ENCODE results near the gene DOK3. TPM values are rescaled to one million over a fixed set of nuclear protein-coding genes. Genes with fewer than 3 reads are reported as not detected.
"Not testable (repeated sequence)": the region's sequence is repeated elsewhere in the genome, so short reads cannot be mapped to it uniquely, and the experiment has no call there.

Gene DOK3
- total RNA-seq, 1 donor from 2014 or later = 3.7 TPM

DNA sequence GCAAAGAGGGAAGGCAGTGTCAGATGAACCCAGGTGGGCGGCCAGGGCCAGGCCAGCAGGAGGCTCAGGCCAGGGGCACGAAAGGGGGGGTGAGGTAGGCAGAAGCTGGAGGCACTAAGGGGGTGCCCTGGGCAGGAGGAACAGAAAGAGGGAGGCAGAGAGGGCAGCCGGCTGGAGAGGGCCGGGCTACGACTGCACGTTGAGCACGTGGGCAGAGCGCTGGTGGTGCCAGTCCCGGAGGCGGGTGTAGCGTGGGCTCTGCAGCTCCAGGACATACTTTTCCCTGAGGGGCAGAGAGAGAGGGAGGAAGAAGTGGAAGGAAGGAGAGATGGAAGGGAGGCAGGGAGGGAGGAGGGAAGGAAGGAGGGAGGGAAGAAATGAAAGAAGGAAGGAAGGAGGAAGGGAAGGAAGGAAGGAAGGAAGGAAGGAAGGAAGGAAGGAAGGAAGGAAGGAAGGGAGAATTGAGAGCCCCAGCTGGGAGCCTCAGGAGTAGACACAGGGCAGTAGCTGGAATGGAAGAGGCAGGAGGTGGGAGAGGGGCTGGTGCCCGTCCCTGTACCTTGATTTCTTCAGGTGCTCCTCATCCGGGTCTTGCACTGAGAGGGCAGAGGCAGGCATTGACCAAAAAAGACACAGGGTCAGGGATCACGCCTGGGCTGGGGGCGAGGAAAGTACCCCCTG lies 19.2 kb downstream of the DOK3 start:
- Mint-ChIP-seq H3K4me1 (ENCODE audit: low read depth) (peaks cover 18% of the 10 kb centered on the region), H3K9me3 (no peaks in the 10 kb centered on the region), H3K4me3 (no peak overlapping the region), H3K27me3 (ENCODE audit: insufficient read depth) (no peaks in the 10 kb centered on the region), H3K36me3 (ENCODE audit: low read depth) (peaks cover 23% of the 10 kb centered on the region), H3K27ac (no peak overlapping the region)
- intact Hi-C loops (cut with micrococcal nuclease) = no loop called here
- DNase-seq (ENCODE audit: low spot score) = no peak

DNA sequence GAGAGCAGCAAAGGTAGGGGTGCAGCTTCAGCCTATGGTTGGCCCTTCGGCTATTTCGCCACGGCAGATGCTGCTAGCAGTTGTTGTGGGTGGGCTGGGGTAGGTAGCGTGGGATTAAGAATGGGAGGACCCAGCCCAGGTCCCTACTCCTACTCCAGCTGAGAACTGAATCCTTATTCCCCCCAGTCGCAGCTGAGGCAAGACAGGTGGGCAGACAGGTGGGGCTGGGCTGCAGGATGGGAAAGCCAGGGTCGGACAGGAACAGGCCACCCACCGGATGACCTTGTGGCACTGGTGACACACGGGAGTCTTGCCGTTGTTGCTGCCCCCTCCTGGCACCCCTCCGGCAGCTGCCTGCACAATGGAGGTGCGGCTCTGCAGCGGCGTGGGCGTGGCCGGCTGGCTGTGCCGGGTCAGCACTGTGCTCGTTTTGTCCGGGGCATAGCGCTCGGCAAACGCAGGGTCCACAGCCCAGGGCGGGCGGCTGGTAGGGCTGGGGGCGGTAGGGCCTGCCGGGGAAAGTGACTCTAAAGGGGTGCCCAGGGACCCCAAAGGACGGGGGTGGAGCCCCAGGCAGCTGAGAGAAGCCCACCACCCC lies 20.4 kb downstream of the DOK3 start:
- no peaks in the 10 kb centered on the region for H3K9me3 Mint-ChIP-seq
- no peak overlapping the region for H3K4me3 Mint-ChIP-seq
- no peaks in the 10 kb centered on the region for H3K27me3 Mint-ChIP-seq (ENCODE audit: insufficient read depth)
- intact Hi-C loops (cut with micrococcal nuclease) = no loop called here
- no peak for DNase-seq (ENCODE audit: low spot score)
- H3K27ac Mint-ChIP-seq = no peak overlapping the region
- peaks cover 27% of the 10 kb centered on the region for H3K36me3 Mint-ChIP-seq (ENCODE audit: low read depth)
- peaks cover 16% of the 10 kb centered on the region for H3K4me1 Mint-ChIP-seq (ENCODE audit: low read depth)

DNA sequence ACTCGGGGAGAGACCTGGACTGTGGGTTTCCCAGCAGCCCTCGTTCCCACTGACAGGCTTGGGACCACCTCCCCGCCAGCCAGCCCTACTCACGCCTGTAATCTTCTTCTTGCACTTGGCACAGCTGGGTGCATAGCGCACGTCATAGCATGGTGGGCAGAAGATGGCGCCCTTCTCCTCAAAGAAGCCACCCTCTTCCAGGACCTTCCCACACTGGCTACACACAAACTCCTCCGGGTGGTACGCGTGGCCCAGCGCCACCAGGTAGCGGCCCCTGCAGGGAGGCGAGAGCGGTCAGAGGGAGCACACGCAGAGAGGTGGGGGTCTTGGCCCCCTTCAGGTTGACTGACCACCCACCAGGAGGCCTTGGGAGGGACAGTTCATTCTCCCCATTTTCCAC lies 21.7 kb downstream of the DOK3 start:
- no peak for DNase-seq (ENCODE audit: low spot score)
- Mint-ChIP-seq H3K27ac (no peak overlapping the region), H3K4me3 (no peak overlapping the region), H3K27me3 (ENCODE audit: insufficient read depth) (no peaks in the 10 kb centered on the region), H3K9me3 (no peaks in the 10 kb centered on the region), H3K4me1 (ENCODE audit: low read depth) (peaks cover 6% of the 10 kb centered on the region), H3K36me3 (ENCODE audit: low read depth) (peaks cover 27% of the 10 kb centered on the region)
- intact Hi-C loops (cut with micrococcal nuclease) = no loop called here

DNA sequence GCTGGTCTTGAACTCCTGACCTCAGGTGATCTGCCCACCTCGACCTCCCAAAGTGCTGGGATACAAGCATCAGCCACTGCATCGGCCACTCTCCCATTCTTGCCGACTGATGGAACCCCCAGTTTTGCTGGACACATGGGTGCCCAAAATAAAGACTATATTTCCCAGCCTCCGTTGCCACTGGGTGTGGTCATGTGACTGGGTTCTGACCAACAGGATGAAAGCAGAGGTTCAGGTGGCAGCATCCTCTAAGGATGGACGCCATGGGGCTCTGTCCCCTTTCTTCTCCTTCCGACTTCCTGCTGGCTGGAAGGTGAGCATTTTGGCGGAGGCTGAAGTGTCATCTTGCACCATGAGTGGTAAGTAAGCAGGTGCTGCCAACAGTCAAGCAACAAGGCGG lies 22.5 kb downstream of the DOK3 start:
- intact Hi-C loops (cut with micrococcal nuclease) = no loop called here
- Mint-ChIP-seq H3K9me3 (no peaks in the 10 kb centered on the region), H3K4me3 (no peak overlapping the region), H3K4me1 (ENCODE audit: low read depth) (no peaks in the 10 kb centered on the region), H3K27ac (no peak overlapping the region), H3K36me3 (ENCODE audit: low read depth) (peaks cover 21% of the 10 kb centered on the region), H3K27me3 (ENCODE audit: insufficient read depth) (no peaks in the 10 kb centered on the region)
- no peak for DNase-seq (ENCODE audit: low spot score)

DNA sequence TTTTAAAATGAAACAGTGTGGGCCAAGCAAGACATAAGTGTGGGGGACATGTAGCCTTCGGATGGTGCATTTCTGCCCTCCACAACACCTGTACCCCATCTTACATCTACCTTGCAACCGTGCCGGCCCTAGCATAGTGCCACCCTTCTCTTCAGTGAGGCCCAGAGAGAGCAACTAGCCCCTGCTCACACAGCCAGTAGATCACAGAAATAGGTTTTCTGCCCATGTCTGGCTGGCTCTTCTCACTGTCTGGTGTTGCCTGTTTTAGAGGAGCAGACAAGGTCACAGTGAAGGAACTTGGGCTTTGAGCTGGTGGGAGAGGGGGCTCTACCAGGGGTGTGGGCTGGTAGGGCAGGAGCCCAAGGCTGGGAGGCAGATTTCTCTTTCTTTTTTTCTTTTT lies 23.4 kb downstream of the DOK3 start:
- Mint-ChIP-seq H3K9me3 (no peaks in the 10 kb centered on the region), H3K36me3 (ENCODE audit: low read depth) (peaks cover 20% of the 10 kb centered on the region), H3K4me1 (ENCODE audit: low read depth) (no peaks in the 10 kb centered on the region), H3K4me3 (no peak overlapping the region), H3K27ac (no peak overlapping the region), H3K27me3 (ENCODE audit: insufficient read depth) (no peaks in the 10 kb centered on the region)
- DNase-seq (ENCODE audit: low spot score) = no peak
- intact Hi-C loops (cut with micrococcal nuclease) = no loop called here

DNA sequence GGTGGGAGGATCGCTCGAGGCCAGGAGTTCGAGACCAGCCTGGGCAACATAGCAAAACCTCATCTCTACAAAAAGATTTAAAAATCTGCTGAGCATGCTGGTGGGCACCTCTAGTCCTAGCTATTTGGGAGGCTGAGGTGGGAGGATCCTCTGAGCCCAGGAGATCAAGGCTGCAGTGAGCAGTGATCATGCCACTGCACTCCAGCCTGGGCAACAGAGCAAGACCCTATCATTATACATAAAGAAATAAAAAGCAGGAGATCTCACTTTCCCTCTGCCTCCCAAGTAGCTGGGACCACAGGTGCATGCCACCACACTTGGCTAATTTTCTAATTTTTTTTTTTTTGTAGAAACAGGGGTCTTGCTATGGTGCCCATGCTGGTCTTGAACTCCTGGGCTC lies 23.9 kb downstream of the DOK3 start:
- H3K4me1 Mint-ChIP-seq (ENCODE audit: low read depth); H3K27me3 Mint-ChIP-seq (ENCODE audit: insufficient read depth); DNase-seq (ENCODE audit: low spot score); H3K27ac Mint-ChIP-seq; H3K4me3 Mint-ChIP-seq; intact Hi-C loops (cut with micrococcal nuclease); H3K9me3 Mint-ChIP-seq: not testable (repeated sequence)
- H3K36me3 Mint-ChIP-seq (ENCODE audit: low read depth) = peaks cover 17% of the 10 kb centered on the region

DNA sequence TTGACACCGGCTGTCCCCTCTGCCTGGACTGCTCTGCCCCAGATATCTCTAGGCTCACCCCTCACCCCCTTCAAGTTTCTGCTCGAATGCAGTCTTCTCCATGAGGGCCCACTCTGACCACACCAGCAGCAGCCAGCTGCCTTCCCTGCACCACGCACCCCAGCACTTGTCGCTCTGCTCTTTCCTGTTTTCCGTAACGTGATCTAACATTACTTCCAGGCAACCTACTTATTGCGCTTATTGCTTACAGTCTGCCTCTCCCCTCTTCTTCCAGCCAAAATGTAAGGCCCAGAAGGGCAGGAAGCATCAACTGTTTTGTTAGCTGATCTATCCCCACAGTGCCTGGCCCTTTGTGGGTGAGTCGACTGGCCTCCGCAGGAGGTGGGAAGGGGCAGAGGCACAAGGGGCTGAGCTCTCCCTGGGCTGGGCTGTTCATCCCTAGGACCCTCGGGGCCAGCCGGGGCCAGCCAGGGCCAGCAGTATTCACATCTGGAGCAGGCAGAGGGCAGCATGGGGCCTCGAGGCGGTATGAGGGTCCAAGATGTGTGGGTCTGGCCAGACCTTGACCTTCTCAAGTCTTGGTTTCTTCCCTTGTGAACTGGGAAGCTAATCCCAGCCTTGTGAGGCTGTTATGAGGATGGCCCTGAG lies 24.6 kb downstream of the DOK3 start:
- H3K4me1 Mint-ChIP-seq (ENCODE audit: low read depth) = peaks cover 1% of the 10 kb centered on the region
- H3K36me3 Mint-ChIP-seq (ENCODE audit: low read depth) = peaks cover 11% of the 10 kb centered on the region
- no peaks in the 10 kb centered on the region for H3K9me3 Mint-ChIP-seq
- intact Hi-C loops (cut with micrococcal nuclease) = no loop called here
- no peak for DNase-seq (ENCODE audit: low spot score)
- H3K27ac Mint-ChIP-seq = no peak overlapping the region
- H3K4me3 Mint-ChIP-seq = no peak overlapping the region
- no peaks in the 10 kb centered on the region for H3K27me3 Mint-ChIP-seq (ENCODE audit: insufficient read depth)

DNA sequence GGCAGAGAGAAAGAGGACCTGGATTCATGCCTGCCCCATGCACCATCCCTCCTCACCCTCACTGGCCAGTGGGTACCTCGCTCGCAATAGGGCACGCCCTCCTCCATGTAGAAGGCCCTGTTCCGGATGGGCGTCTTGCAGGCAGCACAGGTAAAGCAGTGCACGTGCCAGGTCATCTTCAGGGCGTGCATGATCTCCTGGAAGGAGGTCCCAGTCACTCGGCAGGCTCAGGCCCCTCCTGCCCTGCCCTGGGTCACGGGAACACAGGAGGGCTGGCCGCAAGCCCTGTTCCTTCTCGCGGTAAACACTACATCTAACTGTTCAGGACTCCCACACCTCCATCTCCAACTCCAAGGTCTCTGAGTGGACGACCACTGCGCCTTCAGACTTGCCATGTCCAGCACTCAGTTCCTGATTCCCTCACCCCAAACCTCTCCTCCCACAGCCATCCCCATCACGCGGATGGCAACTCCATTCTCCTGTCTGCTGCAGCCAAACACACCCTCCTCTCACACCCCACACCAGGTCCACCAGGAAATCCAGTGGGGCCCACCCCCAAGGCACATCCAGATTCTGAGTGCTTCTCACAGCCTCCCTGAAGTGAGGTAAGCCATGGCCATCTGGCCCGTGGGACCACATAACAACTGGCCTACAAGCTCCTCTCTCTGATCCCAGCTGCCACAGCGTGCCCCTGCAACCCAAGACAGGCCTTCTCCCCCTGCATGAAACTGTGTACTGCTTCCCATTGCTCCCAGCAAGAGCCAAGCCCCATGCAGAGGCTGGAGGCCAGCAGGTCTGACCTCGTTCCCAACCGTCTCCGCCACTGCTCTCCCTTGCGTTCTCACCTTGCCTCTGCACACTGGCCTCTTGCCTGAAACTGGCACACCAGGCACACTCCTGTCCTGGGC lies 25.4 kb downstream of the DOK3 start:
- no peaks in the 10 kb centered on the region for H3K9me3 Mint-ChIP-seq
- H3K4me3 Mint-ChIP-seq = no peak overlapping the region
- no peak overlapping the region for H3K27ac Mint-ChIP-seq
- no peak for DNase-seq (ENCODE audit: low spot score)
- H3K4me1 Mint-ChIP-seq (ENCODE audit: low read depth) = peaks cover 9% of the 10 kb centered on the region
- intact Hi-C loops (cut with micrococcal nuclease) = no loop called here
- H3K27me3 Mint-ChIP-seq (ENCODE audit: insufficient read depth) = no peaks in the 10 kb centered on the region
- peaks cover 9% of the 10 kb centered on the region for H3K36me3 Mint-ChIP-seq (ENCODE audit: low read depth)

DNA sequence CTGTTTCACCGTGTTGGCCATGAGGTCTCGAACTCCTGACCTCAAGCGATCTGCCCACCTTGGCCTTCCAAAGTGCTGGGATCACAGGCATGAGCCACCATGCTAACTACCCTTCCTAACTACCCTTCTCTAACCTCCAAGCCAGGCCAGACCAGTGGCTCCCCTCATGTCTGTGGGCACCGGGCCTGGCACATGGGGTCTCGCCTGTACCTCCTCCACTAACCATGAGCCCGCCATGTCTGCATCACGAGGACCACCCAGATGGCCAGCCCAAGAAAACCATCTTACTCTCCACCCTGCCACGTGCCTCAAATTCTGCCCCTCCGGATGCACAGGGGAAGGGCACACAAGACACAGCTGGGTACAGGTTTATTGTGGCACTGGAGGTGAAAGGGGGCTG lies 26.6 kb downstream of the DOK3 start:
- Mint-ChIP-seq H3K36me3 (ENCODE audit: low read depth) (peaks cover 10% of the 10 kb centered on the region), H3K9me3 (no peaks in the 10 kb centered on the region), H3K4me3 (no peak overlapping the region), H3K4me1 (ENCODE audit: low read depth) (peaks cover 20% of the 10 kb centered on the region), H3K27me3 (ENCODE audit: insufficient read depth) (no peaks in the 10 kb centered on the region), H3K27ac (no peak overlapping the region)
- no peak for DNase-seq (ENCODE audit: low spot score)
- intact Hi-C loops (cut with micrococcal nuclease) = no loop called here

DNA sequence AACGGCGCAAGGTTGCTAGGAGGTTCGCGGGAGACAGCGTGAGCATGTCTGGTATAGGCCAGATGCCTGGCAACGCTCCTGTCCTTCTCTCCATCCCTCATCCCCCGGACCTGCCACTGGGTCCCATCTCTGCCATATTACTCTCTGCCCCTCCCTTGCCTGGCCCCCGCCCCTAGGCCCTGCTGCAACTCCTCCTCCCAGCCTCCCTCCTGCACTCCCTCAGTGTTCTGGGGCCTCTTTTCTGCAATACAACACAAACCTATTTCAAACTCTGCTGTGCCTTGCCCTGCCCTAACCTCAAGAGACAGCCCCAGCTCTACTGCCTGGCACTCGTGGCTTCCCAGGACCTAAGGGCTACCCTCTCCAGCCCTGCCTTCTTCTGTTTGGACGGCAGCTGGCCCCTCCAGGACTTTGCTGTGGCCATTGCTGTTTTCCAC lies 27.2 kb downstream of the DOK3 start:
- H3K9me3 Mint-ChIP-seq = no peaks in the 10 kb centered on the region
- H3K4me1 Mint-ChIP-seq (ENCODE audit: low read depth) = peaks cover 25% of the 10 kb centered on the region
- peaks cover 8% of the 10 kb centered on the region for H3K36me3 Mint-ChIP-seq (ENCODE audit: low read depth)
- no peak for DNase-seq (ENCODE audit: low spot score)
- no peak overlapping the region for H3K27ac Mint-ChIP-seq
- intact Hi-C loops (cut with micrococcal nuclease) = no loop called here
- no peak overlapping the region for H3K4me3 Mint-ChIP-seq
- no peaks in the 10 kb centered on the region for H3K27me3 Mint-ChIP-seq (ENCODE audit: insufficient read depth)

DNA sequence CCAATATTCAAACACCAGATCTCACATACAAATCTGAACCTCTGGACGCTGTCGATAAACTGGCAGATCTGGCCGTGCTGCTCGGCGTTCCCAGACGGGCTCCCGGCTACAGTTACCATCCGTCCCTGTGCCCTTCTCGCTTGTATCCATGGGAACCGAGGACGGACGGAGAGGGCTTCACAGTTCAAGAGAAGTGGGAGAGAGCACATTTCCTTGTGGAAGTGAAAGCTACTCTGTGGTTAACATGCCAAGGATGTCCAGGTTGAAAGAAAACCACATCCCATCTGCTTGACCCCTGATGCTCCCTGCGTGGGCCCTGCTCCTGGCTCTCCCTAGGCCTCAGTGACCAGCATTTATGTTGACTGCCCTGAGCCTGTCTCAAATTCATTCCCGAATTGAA lies 29.9 kb downstream of the DOK3 start:
- no peaks in the 10 kb centered on the region for H3K9me3 Mint-ChIP-seq
- peaks cover 4% of the 10 kb centered on the region for H3K36me3 Mint-ChIP-seq (ENCODE audit: low read depth)
- H3K4me1 Mint-ChIP-seq (ENCODE audit: low read depth) = peaks cover 39% of the 10 kb centered on the region
- DNase-seq (ENCODE audit: low spot score) = no peak
- peaks cover 2% of the 10 kb centered on the region for H3K27me3 Mint-ChIP-seq (ENCODE audit: insufficient read depth)
- H3K27ac Mint-ChIP-seq = peak overlapping the region; percentile 96
- intact Hi-C loops (cut with micrococcal nuclease) = loop anchor here (2.0 kb wide), 1 partner anchor 17 kb away; the partner anchor contains the start of gene PDLIM7
- H3K4me3 Mint-ChIP-seq = no peak overlapping the region

DNA sequence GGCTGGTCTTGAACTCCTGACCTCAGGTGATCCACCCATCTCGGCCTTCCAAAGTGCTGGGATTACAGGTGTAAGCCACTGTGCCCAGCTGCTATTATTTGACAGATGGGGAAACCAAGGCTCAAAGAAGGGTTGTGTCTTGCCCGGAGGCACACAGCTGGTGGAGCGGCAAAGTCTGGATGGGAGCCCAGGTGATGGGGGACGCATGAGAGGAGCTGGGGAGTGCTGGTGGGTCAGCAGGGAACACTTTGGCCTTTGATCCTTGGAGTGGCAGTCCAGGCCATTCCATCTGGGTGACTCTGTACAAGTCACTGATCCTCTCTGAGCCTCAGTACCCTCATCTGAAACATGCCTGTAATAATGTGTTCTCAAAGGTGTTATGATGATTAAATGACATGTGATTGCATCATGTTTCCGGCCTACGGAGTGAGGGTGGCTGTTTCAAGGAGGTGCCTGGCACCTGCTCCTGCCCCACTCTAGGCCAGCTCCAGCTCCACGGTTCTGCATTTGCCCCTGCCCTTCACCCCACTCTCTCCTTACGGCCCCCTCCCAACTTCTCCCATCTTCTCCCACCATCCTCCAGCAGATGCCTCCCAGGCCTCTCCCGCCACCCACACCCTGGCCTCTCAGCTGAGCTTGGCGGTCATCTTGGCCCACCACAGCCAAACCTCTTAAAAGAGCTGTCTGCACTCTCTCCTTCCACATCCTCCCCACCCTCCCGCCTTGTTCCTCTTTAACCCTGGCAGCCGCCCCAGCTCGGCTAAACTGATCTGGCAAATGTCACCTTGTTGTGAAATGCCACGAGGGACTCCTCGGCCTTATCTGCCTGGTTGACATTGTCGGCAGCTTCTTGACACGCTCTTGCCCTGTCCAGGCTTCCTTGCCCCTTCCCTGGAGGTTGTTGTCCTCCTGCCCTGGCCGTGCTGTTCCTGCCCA lies 30.6 kb downstream of the DOK3 start:
- intact Hi-C loops (cut with micrococcal nuclease) = loop anchor here (2.0 kb wide), 1 partner anchor 18 kb away; the partner anchor contains the start of gene PDLIM7
- Mint-ChIP-seq H3K36me3 (ENCODE audit: low read depth) (peaks cover 4% of the 10 kb centered on the region), H3K27me3 (ENCODE audit: insufficient read depth) (peaks cover 10% of the 10 kb centered on the region), H3K27ac (peak overlapping the region; percentile 96), H3K9me3 (no peaks in the 10 kb centered on the region), H3K4me1 (ENCODE audit: low read depth) (peaks cover 47% of the 10 kb centered on the region), H3K4me3 (no peak overlapping the region)
- DNase-seq (ENCODE audit: low spot score) = no peak

Data from activated T-helper 1 cell treated with anti-CD3 and anti-CD28 coated beads, Interleukin-12 subunit alpha, Interleukin-12 subunit beta, Interleukin-2, Interleukin-4 antibody, amounts not matched to agents 30 ng/mL and 10 ng/mL and 1 ng/mL, durations not matched to agents 14 hours and 24 hours and 36 hours (primary cell).